ENCODE measurements around the gene SDR42E2. TPM values are rescaled to one million over a fixed set of nuclear protein-coding genes. Genes with fewer than 3 reads are reported as not detected.

SDR42E2 gene
- total and polyA plus RNA-seq, 2 of the 4 experiments (the other 2 are of a cell fraction) = not detected

- Histone ChIP-seq H4K91ac (ENCODE audit: insufficient read depth, low read depth, low read length) (no peak overlapping the region), H3K27me3 (ENCODE audit: control insufficient read depth, insufficient read depth, low read length) (peaks cover 19% of the 10 kb centered on the region), H3K18ac (ENCODE audit: low read depth, low read length) (no peak overlapping the region), H4K8ac (ENCODE audit: low read depth in 2 of 2, low read length in 2 of 2) (no peak overlapping the region), H3K27ac (ENCODE audit: insufficient read depth, low read length) (no peak overlapping the region), H3K9ac (ENCODE audit: low read depth, low read length) (no peak overlapping the region), H3K9me3 (ENCODE audit: control insufficient read depth, insufficient read depth, low read length) (no peaks in the 10 kb centered on the region), H3K14ac (replicated peaks; ENCODE audit: low read depth, low read length) (no peak overlapping the region), H3K79me1 (ENCODE audit: low read depth in 1 of 2, low read length in 2 of 2) (no peaks in the 10 kb centered on the region), H4K5ac (ENCODE audit: low read depth, low read length) (no peak overlapping the region), H2BK120ac (ENCODE audit: low read depth, low read length) (no peak overlapping the region), H2BK15ac (ENCODE audit: low read depth, low read length) (no peak overlapping the region), H2BK20ac (ENCODE audit: low read depth, low read length) (no peak overlapping the region), H3K4ac (ENCODE audit: low read depth, low read length) (no peak overlapping the region), H3K36me3 (ENCODE audit: control insufficient read depth, insufficient read depth, low read length) (no peaks in the 10 kb centered on the region), H3K4me1 (ENCODE audit: control insufficient read depth, insufficient read depth, low read length) (no peaks in the 10 kb centered on the region), H3K9me1 (ENCODE audit: insufficient read depth, low read length) (no peaks in the 10 kb centered on the region), H2AK5ac (ENCODE audit: low read depth, low read length) (no peak overlapping the region), H3K56ac (ENCODE audit: extremely low read depth, insufficient read depth, low read length) (no peak overlapping the region), H3K4me3 (ENCODE audit: insufficient read depth, low read depth, low read length) (no peak overlapping the region), H4K20me1 (ENCODE audit: insufficient read depth, low read length) (no peaks in the 10 kb centered on the region), H2BK5ac (ENCODE audit: low read depth, low read length, poor library complexity, severe bottlenecking) (no peak overlapping the region), H3K23ac (ENCODE audit: low read depth, low read length) (no peak overlapping the region), H2AFZ (replicated peaks; ENCODE audit: low read length, poor library complexity) (no peak overlapping the region), H3K4me2 (ENCODE audit: low read depth, low read length) (no peak overlapping the region), H2AK9ac (replicated peaks; ENCODE audit: low read depth, low read length, poor library complexity) (no peak overlapping the region)
- 79% methylated on average over 2 of the region's 11 CpGs; no CpG with 5 or more reads in 1 of the 2 experiments for WGBS, 2 experiments (ENCODE audit: extremely low coverage in 2 of 2, insufficient read length in 1 of 2)
- CTCF ChIA-PET = interaction anchor here (0.6 to 1.1 kb wide), 2 partner anchors 10 to 626 kb away, joined by 3 read pairs; no protein-coding TSS in a partner anchor
- TF ChIP-seq CEBPB (IDR thresholded peaks at IDR 0.05; ENCODE audit: low read depth, low read length) = no peak
- no peak for TF ChIP-seq BHLHE40 (IDR thresholded peaks at IDR 0.05; ENCODE audit: low read depth, low read length)
- DNase-seq (no peak), ATAC-seq (ENCODE audit: low read depth) (no peak)
- in situ Hi-C loops (cut with MboI; ENCODE audit: low sequenced_read_pairs) = loop anchor here (5.0 kb wide), 3 partner anchors 37 to 187 kb away; partner anchors contain the start of gene VWA3A
- dilution Hi-C loops (cut with HindIII; ENCODE audit: low sequenced_read_pairs, unreplicated experiment) = no loop called here
- intact Hi-C loops (cut with micrococcal nuclease) = no loop called here
- POLR2A ChIA-PET (ENCODE audit: unreplicated experiment) = no interaction called here
- BruUV-seq (replicated peaks) = no TSS peak
Observed at GRCh38 chr16:22183901-22184614, 21.8 kb downstream of the SDR42E2 start.

Data from IMR-90 (cell line).